ENCODE measurements around the gene DNAAF1. TPM values are rescaled to one million over a fixed set of nuclear protein-coding genes. Genes with fewer than 3 reads are reported as not detected.

Gene DNAAF1
- total RNA-seq, 1 experiment from 2014 or later: not detected

DNA sequence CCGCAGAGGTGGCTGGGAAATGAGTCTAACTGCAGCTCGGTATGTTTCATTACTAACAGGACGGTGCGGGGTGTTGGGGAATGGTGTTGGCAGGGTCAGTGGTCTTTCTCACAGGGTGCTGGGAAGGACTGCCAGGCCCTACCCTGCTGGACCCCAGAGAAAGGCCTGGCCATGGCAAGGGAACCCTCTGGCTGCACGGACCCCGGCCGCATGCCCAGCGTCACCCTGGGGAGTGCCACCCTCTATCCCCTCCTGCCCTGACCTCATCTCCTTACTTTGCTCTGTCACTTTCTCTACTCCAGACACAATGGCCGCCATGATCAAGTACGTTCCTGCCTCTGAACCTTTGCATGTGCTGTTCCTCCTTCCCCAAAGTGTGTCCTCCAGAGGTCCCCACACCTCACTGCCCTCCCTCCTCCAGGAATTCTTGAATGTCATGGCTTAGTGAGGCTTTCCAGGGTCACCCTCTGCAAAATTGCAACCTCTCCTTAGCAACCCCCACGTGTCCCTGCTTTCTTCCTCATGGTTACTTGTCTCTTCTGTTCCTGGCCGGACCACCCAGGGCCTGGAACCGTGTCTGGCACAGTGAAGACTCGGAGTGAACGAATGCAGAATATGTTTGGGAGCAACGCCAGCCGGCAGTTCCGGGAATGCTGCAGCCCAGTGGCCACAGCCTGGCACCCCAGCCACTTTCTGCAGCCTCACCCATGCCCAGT, 61.0 kb downstream of the DNAAF1 start:
- Mint-ChIP-seq H3K36me3 (ENCODE audit: insufficient read depth, unreplicated experiment) (no peaks in the 10 kb centered on the region), H3K9me3 (ENCODE audit: unreplicated experiment) (no peaks in the 10 kb centered on the region), H3K4me3 (ENCODE audit: unreplicated experiment) (no peak overlapping the region), H3K4me1 (ENCODE audit: insufficient read depth, unreplicated experiment) (no peaks in the 10 kb centered on the region), H3K27me3 (ENCODE audit: insufficient read depth, unreplicated experiment) (no peaks in the 10 kb centered on the region), H3K27ac (ENCODE audit: low read depth, unreplicated experiment) (no peak overlapping the region)
- POLR2A ChIA-PET: no interaction called here
- CTCF ChIA-PET: interaction anchor here (1.0 kb wide), 1 partner anchor 19 kb away, joined by 3 read pairs; the partner anchor contains the start of gene TAF1C
- intact Hi-C loops (cut with micrococcal nuclease): no loop called here
- no peak for DNase-seq (ENCODE audit: unreplicated experiment)
- no TSS peak for BruUV-seq (replicated peaks)
- TF ChIP-seq, protein P1, sequence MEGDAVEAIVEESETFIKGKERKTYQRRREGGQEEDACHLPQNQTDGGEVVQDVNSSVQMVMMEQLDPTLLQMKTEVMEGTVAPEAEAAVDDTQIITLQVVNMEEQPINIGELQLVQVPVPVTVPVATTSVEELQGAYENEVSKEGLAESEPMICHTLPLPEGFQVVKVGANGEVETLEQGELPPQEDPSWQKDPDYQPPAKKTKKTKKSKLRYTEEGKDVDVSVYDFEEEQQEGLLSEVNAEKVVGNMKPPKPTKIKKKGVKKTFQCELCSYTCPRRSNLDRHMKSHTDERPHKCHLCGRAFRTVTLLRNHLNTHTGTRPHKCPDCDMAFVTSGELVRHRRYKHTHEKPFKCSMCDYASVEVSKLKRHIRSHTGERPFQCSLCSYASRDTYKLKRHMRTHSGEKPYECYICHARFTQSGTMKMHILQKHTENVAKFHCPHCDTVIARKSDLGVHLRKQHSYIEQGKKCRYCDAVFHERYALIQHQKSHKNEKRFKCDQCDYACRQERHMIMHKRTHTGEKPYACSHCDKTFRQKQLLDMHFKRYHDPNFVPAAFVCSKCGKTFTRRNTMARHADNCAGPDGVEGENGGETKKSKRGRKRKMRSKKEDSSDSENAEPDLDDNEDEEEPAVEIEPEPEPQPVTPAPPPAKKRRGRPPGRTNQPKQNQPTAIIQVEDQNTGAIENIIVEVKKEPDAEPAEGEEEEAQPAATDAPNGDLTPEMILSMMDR (IDR thresholded peaks at IDR 0.05; ENCODE audit: unreplicated experiment): no peak

DNA sequence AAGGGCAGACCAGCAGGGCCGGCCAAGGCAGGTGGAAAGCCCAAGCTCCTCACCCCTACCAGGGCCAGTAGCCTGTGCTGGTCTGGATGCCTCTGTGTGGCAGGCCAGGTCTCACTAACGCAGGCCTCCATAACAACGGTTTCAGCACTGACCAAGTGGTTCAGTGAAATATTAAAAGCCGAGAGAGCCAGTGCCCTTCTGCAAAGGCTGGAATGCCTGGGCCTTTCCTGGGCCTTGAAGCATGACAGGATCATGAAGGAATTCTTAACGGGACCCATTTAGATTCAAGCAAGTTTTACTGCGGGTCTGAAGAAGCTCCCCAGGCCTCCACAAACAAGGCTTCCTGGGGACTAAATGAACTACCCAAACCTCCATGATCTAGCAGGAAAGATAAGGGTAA, 62.1 kb downstream of the DNAAF1 start:
- no TSS peak for BruUV-seq (replicated peaks)
- ChIA-PET CTCF (interaction anchor here (0.7 kb wide), 1 partner anchor 20 kb away, joined by 4 read pairs; no protein-coding TSS in a partner anchor), POLR2A (no interaction called here)
- Mint-ChIP-seq H3K27me3 (ENCODE audit: insufficient read depth, unreplicated experiment) (no peaks in the 10 kb centered on the region), H3K4me3 (ENCODE audit: unreplicated experiment) (no peak overlapping the region), H3K9me3 (ENCODE audit: unreplicated experiment) (no peaks in the 10 kb centered on the region), H3K4me1 (ENCODE audit: insufficient read depth, unreplicated experiment) (peaks cover 4% of the 10 kb centered on the region), H3K27ac (ENCODE audit: low read depth, unreplicated experiment) (no peak overlapping the region), H3K36me3 (ENCODE audit: insufficient read depth, unreplicated experiment) (no peaks in the 10 kb centered on the region)
- TF ChIP-seq, protein P1 (IDR thresholded peaks at IDR 0.05; ENCODE audit: unreplicated experiment): no peak
- intact Hi-C loops (cut with micrococcal nuclease): no loop called here
- DNase-seq (ENCODE audit: unreplicated experiment): no peak

DNA sequence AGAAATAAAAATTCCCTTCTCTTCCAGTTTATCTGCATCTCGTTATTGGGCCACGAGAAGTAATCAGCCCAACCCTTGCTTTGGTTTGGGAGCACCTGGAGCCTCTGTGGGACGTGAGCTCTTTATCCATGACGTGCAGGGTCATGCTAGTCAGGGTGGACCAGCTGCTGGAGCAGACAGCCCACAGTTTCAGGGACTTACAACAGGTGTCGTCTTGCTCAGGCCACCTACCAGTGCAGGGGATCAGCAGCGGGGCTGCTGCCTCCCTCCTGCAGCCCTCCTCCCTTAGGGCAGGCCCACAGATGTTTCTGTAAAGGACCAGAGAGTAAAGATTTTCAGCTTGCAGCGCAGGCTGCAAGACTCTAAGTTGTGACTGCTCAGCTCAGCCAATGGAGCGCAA, 62.8 kb downstream of the DNAAF1 start:
- no peak overlapping the region for H3K4me3 Mint-ChIP-seq (ENCODE audit: unreplicated experiment)
- H3K9me3 Mint-ChIP-seq (ENCODE audit: unreplicated experiment): no peaks in the 10 kb centered on the region
- H3K36me3 Mint-ChIP-seq (ENCODE audit: insufficient read depth, unreplicated experiment): no peaks in the 10 kb centered on the region
- DNase-seq (ENCODE audit: unreplicated experiment): no peak
- POLR2A ChIA-PET: no interaction called here
- BruUV-seq (replicated peaks): no TSS peak
- H3K27ac Mint-ChIP-seq (ENCODE audit: low read depth, unreplicated experiment): no peak overlapping the region
- CTCF ChIA-PET: interaction anchor here (0.7 kb wide), 1 partner anchor 21 kb away, joined by 4 read pairs; no protein-coding TSS in a partner anchor
- peaks cover 4% of the 10 kb centered on the region for H3K4me1 Mint-ChIP-seq (ENCODE audit: insufficient read depth, unreplicated experiment)
- intact Hi-C loops (cut with micrococcal nuclease): no loop called here
- TF ChIP-seq, protein P1 (IDR thresholded peaks at IDR 0.05; ENCODE audit: unreplicated experiment): no peak
- H3K27me3 Mint-ChIP-seq (ENCODE audit: insufficient read depth, unreplicated experiment): no peaks in the 10 kb centered on the region

DNA sequence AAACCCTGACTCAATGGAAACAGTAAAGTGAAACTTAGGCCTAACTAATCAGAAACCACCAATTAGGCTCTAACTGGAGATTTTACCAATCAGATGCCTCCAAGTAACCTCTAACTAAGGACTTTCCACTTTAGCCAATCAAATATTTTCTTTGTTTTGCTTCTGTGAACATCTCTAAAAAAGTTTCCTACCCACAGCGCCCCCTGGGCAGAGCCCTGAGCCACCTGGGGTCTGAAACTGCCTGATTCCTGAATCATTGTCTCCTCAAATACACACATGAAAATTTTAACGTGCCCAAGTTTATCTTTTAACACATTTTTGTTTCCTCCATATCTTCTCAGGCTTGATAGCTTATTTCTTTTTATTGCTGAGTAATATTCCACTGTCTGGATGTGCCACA, 64.9 kb downstream of the DNAAF1 start:
- BruUV-seq (replicated peaks): no TSS peak
- TF ChIP-seq, protein P1 (IDR thresholded peaks at IDR 0.05; ENCODE audit: unreplicated experiment): no peak
- H3K27me3 Mint-ChIP-seq (ENCODE audit: insufficient read depth, unreplicated experiment): no peaks in the 10 kb centered on the region
- no peaks in the 10 kb centered on the region for H3K9me3 Mint-ChIP-seq (ENCODE audit: unreplicated experiment)
- DNase-seq (ENCODE audit: unreplicated experiment): no peak
- CTCF ChIA-PET: interaction anchor here (0.7 kb wide), 1 partner anchor 274 kb away, joined by 3 read pairs; no protein-coding TSS in a partner anchor
- POLR2A ChIA-PET: no interaction called here
- H3K27ac Mint-ChIP-seq (ENCODE audit: low read depth, unreplicated experiment): no peak overlapping the region
- H3K4me1 Mint-ChIP-seq (ENCODE audit: insufficient read depth, unreplicated experiment): peaks cover 10% of the 10 kb centered on the region
- H3K4me3 Mint-ChIP-seq (ENCODE audit: unreplicated experiment): no peak overlapping the region
- H3K36me3 Mint-ChIP-seq (ENCODE audit: insufficient read depth, unreplicated experiment): no peaks in the 10 kb centered on the region
- intact Hi-C loops (cut with micrococcal nuclease): no loop called here

All from MCF 10A (cell line).